KOPT-K1 (cell line): Measurements from ENCODE around the gene INSR.
"Not testable (repeated sequence)": the region's sequence is repeated elsewhere in the genome, so short reads cannot be mapped to it uniquely, and the experiment has no call there.

Experiments
- H3K27ac ChIP-seq: fragments of 200-600 bp; sonication (generic); 2 replicates; pipeline ENCODE4 v1.5.1; 2016; ENCODE audit warnings: antibody characterized with exemption, mild to moderate bottlenecking, low read depth, low read length; ENCODE audit not compliant: poor library complexity, severe bottlenecking
- H3K36me3 ChIP-seq: fragments of 200-600 bp; sonication (generic); 2 replicates; pipeline ENCODE4 v1.5.1; 2017; ENCODE audit warnings: antibody characterized with exemption, mild to moderate bottlenecking, low read length, moderate library complexity; ENCODE audit not compliant: insufficient read depth
- H3K9me3 ChIP-seq: fragments of 200-600 bp; sonication (generic); 2 replicates; pipeline ENCODE4 v1.5.1; 2017; ENCODE audit warnings: antibody characterized with exemption, low read length, mild to moderate bottlenecking; ENCODE audit not compliant: insufficient read depth, poor library complexity, severe bottlenecking

The INSR gene

DNA sequence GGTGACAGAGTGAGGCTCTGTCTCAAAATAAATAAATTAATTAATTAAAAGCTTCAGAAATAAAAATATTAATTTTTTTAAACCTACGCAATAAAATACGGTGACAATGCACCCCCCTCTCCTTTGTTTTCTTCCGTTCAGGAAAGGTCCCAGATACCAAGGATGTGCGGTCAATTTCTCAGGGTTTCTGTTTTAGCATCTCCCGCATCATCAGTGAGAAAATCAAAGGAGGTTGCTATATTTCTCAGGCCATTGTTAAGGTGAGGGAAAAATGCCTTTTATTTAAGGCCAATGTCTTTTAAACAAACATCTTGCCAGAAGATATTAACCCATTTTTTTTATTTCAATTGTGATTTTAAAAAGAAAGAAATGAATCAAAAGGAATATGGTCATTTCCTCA, 111.7 kb downstream of the INSR start:
- no peak overlapping the region for H3K27ac ChIP-seq

DNA sequence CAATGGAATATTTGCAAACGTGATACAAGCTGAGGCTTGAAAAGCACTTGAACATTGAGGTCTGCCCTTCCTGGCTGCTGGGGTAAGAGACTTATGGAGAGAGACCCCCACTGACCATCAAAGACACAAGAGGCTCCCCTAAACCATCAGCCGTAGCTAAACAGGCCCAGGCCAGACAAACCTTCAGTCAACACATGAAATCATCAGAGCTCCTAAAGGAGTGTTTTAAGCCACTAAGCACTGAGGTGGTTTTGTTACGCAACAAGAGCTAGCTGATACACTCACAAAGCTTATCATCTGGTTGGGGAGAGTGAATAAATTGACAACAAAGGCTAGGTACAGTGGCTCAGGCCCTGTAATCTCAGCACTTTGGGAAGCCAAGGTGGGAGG, 114.3 kb downstream of the INSR start:
- no peak overlapping the region for H3K27ac ChIP-seq
- no peaks in the 10 kb centered on the region; the same call in 1 of the 2 replicates for H3K36me3 ChIP-seq
- no peaks in the 10 kb centered on the region for H3K9me3 ChIP-seq

More for the DNA sequence above, 111.7 kb downstream of the INSR start:
- H3K36me3 ChIP-seq: no peaks in the 10 kb centered on the region; the same call in 1 of the 2 replicates
- no peaks in the 10 kb centered on the region for H3K9me3 ChIP-seq

DNA sequence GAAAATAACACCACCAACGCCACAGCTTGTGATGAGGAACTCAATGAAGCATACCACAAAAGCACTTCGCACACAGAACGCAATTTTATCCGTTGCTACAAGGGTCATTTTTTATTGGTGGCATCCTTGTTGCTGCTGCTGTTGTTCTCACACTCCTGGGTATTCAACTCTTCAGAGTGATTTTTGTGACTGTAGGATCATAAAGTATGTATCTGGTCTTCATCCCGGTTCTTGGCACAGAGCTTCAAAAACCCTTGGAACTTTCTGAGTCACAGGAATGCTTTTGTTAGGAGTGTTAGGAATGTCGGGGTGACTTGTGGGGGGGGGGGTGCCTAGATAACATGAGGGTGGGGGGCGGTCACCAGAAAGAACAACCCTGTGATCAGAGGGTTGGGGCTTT, 116.3 kb downstream of the INSR start:
- no peaks in the 10 kb centered on the region for H3K9me3 ChIP-seq
- no peaks in the 10 kb centered on the region for H3K36me3 ChIP-seq
- no peak overlapping the region for H3K27ac ChIP-seq

DNA sequence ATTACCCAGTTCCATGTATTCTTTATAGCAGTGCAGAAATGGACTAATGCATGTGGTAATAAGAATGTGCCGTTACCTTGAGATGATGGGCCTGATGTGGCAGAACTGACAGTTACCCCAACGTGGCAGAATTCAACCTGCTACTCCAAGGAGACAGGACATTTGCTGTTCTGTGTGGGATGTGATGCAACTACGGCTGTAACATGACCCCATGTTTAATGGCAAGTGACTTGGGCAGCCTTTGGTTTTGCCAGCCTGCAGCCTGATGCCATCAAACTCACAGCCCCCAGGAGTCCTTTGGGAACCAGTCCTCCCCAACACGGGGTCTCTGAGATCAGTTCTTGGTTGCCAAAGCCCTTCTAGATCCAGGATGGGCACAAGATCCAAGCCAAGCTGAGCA, 117.4 kb downstream of the INSR start:
- no peaks in the 10 kb centered on the region for H3K36me3 ChIP-seq
- H3K27ac ChIP-seq: no peak overlapping the region
- no peaks in the 10 kb centered on the region for H3K9me3 ChIP-seq

DNA sequence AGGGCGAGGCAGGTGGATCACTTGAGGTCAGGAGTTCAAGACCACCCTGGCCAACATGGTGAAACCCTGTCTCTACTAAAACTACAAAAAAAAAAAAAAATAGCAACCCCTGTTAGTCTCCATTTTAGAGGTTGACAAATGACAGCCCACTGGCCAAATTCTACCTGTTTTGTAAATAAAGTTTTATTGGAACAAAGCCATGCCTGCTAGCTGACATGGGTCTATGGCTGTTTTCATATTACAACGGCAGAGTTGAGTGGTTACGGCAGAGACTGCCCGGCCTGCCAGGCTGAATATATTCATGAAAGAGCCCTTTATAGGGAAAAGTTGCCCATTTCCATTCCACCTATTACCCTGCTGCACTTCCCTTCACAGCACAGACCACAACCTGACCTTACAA, 121.4 kb downstream of the INSR start:
- H3K9me3 ChIP-seq: peaks cover 8% of the 10 kb centered on the region
- peaks cover 15% of the 10 kb centered on the region for H3K36me3 ChIP-seq
- no peak overlapping the region for H3K27ac ChIP-seq

DNA sequence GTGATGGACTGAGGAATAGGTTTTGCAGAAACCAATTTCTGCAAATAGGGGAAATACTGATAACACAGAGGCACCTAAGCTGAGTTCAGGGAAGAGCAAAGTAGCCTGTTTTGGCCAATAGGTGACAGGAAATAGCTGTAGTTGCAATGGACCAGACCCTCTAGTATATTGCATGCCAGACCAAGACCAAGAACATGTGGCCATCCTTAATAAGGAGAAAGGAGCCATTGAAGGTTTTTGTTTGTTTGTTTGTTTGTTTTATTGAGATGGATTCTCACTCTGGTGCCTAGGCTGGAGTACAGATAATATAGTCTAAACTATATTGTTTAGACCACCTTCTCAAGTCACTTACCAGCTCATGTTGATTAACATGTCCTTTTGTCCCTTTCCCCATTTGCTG, 123.2 kb downstream of the INSR start:
- Histone ChIP-seq H3K9me3 (peaks cover 8% of the 10 kb centered on the region), H3K36me3 (peaks cover 15% of the 10 kb centered on the region), H3K27ac (no peak overlapping the region)

DNA sequence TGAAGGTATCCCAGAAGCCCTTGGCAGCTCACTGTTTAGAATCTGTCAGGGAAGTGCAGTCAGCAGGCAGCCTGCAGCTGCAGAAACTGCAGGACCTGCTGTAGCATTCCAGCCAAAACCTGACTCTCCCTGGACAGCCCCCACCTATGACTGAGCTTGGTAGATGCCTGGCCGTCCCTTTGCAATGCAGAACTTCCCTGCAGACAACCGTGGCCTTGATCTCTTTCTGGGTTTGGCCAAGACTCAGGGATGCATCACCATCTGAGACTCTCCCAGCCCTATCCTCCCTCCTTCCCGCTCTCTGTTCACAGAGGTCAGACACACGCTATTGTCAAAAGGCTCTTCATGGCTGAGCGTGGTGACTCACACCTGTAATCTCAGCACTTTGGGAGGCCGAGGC, 125.3 kb downstream of the INSR start:
- Histone ChIP-seq H3K27ac (no peak overlapping the region), H3K9me3 (peaks cover 8% of the 10 kb centered on the region), H3K36me3 (peaks cover 15% of the 10 kb centered on the region)

DNA sequence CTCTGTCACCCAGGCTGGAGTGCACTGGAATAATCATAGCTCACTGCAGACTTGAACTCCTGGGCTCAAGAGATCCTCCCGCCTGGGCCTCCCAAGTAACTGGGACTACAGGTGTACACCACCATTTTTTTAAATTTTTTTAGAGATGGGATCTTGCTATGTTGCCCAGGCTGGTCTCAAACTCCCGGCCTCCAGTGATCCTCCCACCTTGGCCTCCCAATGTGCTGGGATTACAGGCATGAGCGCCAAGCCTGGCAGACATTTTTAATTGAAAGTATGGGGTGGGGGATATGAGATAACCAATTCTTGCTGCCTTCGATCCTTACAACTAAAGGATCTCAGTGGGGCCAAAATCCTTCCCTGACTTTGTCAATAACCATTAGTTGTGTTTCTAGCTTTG, 132.9 kb downstream of the INSR start:
- Histone ChIP-seq H3K27ac (no peak overlapping the region), H3K9me3 (no peaks in the 10 kb centered on the region), H3K36me3 (peaks cover 7% of the 10 kb centered on the region)

DNA sequence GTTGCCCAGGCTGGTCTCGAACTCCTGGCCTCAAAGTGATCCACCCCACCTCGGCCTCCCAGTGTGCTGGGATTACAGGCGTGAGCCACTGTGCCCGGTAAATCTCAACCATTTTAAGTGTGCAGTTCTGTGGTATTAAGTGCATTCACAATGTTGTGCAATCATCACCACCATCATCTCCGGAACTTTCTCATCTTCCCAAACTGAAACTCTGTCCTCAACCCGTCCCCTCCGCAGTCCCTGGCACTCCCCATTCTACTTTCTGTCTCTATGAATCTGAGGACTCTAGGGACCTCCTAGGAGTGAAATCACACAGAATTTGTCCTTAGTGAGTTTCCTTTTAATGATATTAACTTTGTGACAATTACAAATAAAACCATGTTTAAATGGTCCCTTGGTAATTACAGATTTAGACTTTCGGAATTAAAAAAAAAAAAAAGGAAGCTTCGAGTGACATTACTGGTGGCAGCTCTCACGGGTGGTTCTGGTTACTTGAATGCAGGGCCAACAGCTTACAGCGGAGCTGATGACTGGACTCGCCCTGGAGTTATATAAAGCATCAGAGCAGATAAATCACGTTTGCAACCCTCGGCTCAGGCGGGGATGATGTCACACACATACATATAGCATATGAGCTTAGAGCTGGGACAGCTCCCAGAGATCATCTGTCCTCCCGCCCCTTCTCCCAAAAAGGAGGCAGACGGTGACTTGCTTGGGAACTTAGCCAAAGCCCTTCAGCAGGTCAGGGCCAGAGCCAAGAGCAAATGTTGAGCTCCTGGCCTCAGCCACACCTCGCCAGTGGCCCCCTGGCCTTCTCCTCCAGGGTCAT, 134.9 kb downstream of the INSR start:
- no peaks in the 10 kb centered on the region for H3K9me3 ChIP-seq

DNA sequence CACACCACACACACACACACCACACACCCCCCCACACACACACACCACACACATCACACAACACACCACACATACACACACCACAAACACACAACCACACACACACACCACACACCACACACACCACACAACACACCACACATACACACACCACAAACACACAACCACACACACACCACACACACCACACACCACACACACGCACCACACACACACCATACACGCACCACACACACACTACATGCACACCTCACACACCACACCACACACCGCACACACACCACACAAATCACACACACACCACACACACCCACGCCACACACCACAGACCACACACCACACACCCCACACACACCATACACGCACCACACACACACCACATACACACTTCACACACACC, 141.2 kb downstream of the INSR start:
- H3K36me3 ChIP-seq: no peaks in the 10 kb centered on the region
- no peaks in the 10 kb centered on the region for H3K9me3 ChIP-seq
- H3K27ac ChIP-seq: no peak overlapping the region

More for the DNA sequence above, 134.9 kb downstream of the INSR start:
- Histone ChIP-seq H3K36me3 (peaks cover 7% of the 10 kb centered on the region), H3K27ac (no peak overlapping the region)

DNA sequence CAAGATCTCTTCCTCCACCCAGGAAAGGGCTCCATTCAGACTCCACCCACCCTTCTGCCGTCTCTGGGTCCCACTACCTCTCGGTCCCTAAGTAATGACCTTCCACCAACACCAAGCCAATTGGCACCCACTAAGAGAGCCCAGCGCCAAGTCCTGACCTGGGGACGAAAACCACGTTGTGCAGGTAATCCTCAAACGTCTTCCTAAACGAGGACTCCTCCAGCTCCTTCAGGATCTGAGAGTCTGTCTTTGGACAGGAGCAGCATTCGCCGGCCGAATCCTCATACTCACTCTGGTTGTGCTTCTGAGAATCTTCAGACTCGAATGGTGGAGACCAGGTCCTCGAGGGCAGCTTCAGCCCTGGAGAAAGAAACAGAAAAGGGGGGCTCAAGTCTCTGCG, 141.6 kb downstream of the INSR start:
- no peak overlapping the region for H3K27ac ChIP-seq
- no peaks in the 10 kb centered on the region for H3K9me3 ChIP-seq
- H3K36me3 ChIP-seq: no peaks in the 10 kb centered on the region

DNA sequence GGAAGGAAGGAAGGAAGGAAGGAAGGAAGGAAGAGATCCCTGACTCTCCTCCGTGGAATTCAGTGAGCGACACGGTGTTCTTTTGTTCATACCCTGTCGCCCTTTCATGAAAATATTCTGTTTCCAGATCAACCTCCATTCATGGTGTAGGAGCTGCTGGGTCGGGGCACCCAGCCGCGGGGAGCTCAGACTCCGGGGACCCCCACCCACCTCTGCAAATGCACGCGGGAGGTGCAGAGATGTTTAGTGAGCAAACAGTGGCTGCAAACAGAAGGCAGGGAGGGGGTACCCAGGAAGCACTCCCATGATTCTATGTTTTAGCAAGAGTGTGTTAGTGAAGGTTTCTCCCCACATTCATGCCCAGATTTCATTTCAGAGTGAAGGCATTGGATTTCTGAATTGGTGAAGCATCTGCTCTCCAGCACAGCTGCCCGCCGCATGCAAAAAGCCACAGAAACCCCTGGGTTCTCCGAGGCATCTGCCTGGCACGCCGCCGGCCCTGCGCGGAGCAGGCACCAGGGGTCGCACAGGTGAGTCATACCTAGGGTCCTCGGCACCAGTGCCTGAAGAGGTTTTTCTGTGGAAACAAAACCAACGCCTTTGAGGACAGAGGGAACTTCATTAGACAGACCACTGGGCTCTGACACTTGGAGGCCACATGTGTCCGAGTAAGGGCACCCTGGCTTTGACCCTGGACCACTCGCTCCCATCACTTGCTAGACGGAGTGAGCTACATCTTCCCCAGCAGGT, 144.1 kb downstream of the INSR start:
- Histone ChIP-seq H3K36me3 (no peaks in the 10 kb centered on the region), H3K9me3 (peaks cover 9% of the 10 kb centered on the region), H3K27ac (no peak overlapping the region)

DNA sequence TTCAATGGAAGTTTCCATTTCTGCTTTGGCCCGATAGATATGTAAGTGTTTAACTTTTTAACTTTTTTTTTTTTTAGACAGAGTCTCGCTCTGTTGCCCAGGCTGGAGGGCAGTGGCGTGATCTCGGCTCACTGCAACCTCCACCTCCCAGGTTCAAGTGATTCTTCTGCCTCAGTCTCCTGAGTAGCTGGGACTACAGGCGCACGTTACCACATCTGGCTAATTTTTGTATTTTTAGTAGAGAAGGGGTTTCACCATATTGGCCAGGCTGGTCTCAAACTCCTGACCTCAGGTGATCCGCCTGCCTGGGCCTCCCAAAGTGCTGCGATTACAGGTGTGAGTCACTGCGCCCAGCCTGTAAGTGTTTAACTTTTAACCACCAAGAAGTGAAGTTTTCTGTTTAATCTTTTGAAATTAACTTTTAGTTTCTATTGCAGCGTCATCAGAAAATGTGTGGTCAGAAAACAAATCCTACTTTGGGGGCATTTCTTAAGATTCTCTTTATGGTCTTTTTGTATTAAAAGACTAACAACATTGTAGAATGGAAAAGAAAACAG, 147.0 kb downstream of the INSR start:
- not testable (repeated sequence) for H3K27ac ChIP-seq, H3K36me3 ChIP-seq, H3K9me3 ChIP-seq

DNA sequence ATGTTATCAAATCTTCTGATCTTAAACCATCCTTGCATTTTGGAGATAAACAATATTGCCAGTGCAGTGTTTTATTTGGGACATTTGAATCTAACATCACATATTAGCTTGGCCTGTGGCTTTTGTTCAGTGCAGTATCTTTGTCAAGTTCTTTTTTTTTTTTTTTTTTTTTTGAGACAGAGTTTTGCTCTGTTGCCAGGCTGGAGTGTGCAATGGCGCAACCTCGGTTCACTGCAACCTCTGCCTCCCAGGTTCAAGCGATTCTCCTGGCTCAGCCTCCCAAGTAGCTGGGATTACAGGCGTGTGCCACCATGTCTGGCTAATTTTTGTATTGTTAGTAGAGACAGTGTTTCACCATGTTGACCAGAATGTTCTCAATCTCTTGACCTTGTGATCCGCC, 148.1 kb downstream of the INSR start:
- not testable (repeated sequence) for H3K9me3 ChIP-seq, H3K27ac ChIP-seq
- peaks cover 11% of the 10 kb centered on the region; the same call in 1 of the 2 replicates for H3K36me3 ChIP-seq

DNA sequence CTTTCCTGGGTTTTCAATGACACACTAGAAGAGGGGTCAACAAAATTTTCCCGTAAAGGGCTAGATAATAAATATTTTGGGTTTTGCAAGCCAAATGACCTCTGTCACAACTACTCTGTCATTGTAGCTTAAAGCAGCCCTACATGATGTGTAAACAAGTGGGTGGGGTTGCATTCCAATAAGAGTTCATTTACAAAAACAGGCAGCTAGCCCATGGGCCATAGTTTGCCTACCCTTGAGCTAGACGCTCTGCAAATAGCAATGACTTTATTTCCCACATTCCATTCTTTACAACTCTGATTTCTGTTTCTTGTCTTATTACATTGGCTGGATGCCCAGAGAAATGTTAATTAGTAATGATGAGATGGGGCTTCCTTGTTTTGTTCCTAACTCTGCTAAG, 148.7 kb downstream of the INSR start:
- peaks cover 9% of the 10 kb centered on the region for H3K9me3 ChIP-seq
- H3K36me3 ChIP-seq: peaks cover 11% of the 10 kb centered on the region; the same call in 1 of the 2 replicates
- no peak overlapping the region for H3K27ac ChIP-seq
